Measurements from ENCODE around the gene RNF220. TPM values are rescaled to one million over a fixed set of nuclear protein-coding genes. Genes with fewer than 3 reads are reported as not detected.

The RNF220 gene
- total RNA-seq, 1 donor from 2014 or later: 58.4 TPM

GRCh38 chr1:44587796-44588460, 182.9 kb downstream of the RNF220 start:
- TF ChIP-seq, protein P1, sequence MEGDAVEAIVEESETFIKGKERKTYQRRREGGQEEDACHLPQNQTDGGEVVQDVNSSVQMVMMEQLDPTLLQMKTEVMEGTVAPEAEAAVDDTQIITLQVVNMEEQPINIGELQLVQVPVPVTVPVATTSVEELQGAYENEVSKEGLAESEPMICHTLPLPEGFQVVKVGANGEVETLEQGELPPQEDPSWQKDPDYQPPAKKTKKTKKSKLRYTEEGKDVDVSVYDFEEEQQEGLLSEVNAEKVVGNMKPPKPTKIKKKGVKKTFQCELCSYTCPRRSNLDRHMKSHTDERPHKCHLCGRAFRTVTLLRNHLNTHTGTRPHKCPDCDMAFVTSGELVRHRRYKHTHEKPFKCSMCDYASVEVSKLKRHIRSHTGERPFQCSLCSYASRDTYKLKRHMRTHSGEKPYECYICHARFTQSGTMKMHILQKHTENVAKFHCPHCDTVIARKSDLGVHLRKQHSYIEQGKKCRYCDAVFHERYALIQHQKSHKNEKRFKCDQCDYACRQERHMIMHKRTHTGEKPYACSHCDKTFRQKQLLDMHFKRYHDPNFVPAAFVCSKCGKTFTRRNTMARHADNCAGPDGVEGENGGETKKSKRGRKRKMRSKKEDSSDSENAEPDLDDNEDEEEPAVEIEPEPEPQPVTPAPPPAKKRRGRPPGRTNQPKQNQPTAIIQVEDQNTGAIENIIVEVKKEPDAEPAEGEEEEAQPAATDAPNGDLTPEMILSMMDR (IDR thresholded peaks at IDR 0.05): no peak
- Mint-ChIP-seq H3K4me1 (ENCODE audit: low read depth) (no peaks in the 10 kb centered on the region), H3K9me3 (ENCODE audit: low read depth) (no peaks in the 10 kb centered on the region), H3K4me3 (ENCODE audit: unreplicated experiment) (no peak overlapping the region), H3K27me3 (ENCODE audit: low read depth) (peaks cover 16% of the 10 kb centered on the region), H3K27ac (ENCODE audit: unreplicated experiment) (no peak overlapping the region), H3K36me3 (ENCODE audit: low read depth) (no peaks in the 10 kb centered on the region)
- no peak for DNase-seq (ENCODE audit: low spot score)

GRCh38 chr1:44588551-44589210, 183.6 kb downstream of the RNF220 start:
- no peaks in the 10 kb centered on the region for H3K36me3 Mint-ChIP-seq (ENCODE audit: low read depth)
- H3K4me3 Mint-ChIP-seq (ENCODE audit: unreplicated experiment): no peak overlapping the region
- H3K4me1 Mint-ChIP-seq (ENCODE audit: low read depth): no peaks in the 10 kb centered on the region
- peak; percentile 39 for DNase-seq (ENCODE audit: low spot score)
- TF ChIP-seq, protein P1 (IDR thresholded peaks at IDR 0.05): no peak
- H3K27ac Mint-ChIP-seq (ENCODE audit: unreplicated experiment): no peak overlapping the region
- H3K27me3 Mint-ChIP-seq (ENCODE audit: low read depth): peaks cover 13% of the 10 kb centered on the region
- no peaks in the 10 kb centered on the region for H3K9me3 Mint-ChIP-seq (ENCODE audit: low read depth)

- Mint-ChIP-seq H3K9me3 (ENCODE audit: low read depth) (no peaks in the 10 kb centered on the region), H3K4me1 (ENCODE audit: low read depth) (no peaks in the 10 kb centered on the region), H3K27me3 (ENCODE audit: low read depth) (peaks cover 8% of the 10 kb centered on the region), H3K27ac (ENCODE audit: unreplicated experiment) (no peak overlapping the region), H3K36me3 (ENCODE audit: low read depth) (no peaks in the 10 kb centered on the region), H3K4me3 (ENCODE audit: unreplicated experiment) (no peak overlapping the region)
- no peak for DNase-seq (ENCODE audit: low spot score)
- TF ChIP-seq, protein P1 (IDR thresholded peaks at IDR 0.05): no peak
Observed at GRCh38 chr1:44590475-44590874, 185.4 kb downstream of the RNF220 start.

GRCh38 chr1:44591381-44591780, 186.3 kb downstream of the RNF220 start:
- H3K4me1 Mint-ChIP-seq (ENCODE audit: low read depth): no peaks in the 10 kb centered on the region
- no peak overlapping the region for H3K27ac Mint-ChIP-seq (ENCODE audit: unreplicated experiment)
- H3K9me3 Mint-ChIP-seq (ENCODE audit: low read depth): no peaks in the 10 kb centered on the region
- TF ChIP-seq, protein P1 (IDR thresholded peaks at IDR 0.05): no peak
- H3K36me3 Mint-ChIP-seq (ENCODE audit: low read depth): no peaks in the 10 kb centered on the region
- H3K4me3 Mint-ChIP-seq (ENCODE audit: unreplicated experiment): no peak overlapping the region
- peaks cover 8% of the 10 kb centered on the region for H3K27me3 Mint-ChIP-seq (ENCODE audit: low read depth)
- no peak for DNase-seq (ENCODE audit: low spot score)

DNA sequence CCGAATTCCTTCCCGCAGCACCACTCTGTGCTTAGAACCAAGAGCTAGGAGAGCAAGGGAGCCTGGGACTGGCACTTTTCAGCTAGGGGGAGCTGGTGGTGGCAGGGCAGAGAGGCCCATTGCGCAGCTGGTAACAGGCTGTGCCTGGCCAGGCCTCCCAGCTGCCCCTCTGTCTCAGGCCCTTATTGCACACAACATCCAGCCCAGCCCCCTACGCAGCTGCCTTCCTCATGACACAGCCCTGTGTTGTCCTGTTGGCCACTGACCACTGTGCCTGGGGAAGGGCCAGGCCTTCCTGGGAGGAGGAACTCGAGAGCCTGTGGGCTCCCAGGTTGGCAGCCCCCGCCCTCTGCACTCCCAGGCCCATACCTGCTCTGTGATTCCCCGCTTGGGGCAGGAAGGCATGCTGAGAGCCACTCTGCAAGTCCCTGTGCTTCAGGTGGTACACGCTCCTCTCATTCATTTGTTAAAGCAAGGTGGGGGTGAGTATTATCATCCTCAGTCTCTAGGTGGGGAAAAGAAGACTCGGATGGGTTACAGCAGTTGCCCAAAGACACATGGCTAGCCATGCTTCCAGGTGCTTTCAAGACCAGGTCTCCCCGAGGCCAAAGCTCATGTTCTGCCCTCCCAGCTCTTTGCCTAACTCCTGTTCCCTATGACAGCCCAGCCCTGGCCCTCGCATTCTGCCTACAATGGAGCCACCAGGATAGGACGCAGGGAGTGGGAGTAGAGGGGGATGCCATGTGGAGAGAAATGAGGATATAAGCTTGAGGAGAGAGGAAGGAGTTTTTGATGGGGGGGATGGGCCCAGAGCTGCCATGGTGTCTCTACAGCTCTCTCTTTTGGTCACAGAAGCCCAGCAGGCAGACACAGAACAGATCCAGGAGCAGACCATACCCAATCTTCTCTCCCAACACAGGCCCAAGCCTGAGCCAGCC, 187.4 kb downstream of the RNF220 start:
- Mint-ChIP-seq H3K4me3 (ENCODE audit: unreplicated experiment) (no peak overlapping the region), H3K27me3 (ENCODE audit: low read depth) (peaks cover 14% of the 10 kb centered on the region), H3K9me3 (ENCODE audit: low read depth) (no peaks in the 10 kb centered on the region), H3K36me3 (ENCODE audit: low read depth) (no peaks in the 10 kb centered on the region), H3K27ac (ENCODE audit: unreplicated experiment) (no peak overlapping the region), H3K4me1 (ENCODE audit: low read depth) (no peaks in the 10 kb centered on the region)
- TF ChIP-seq, protein P1 (IDR thresholded peaks at IDR 0.05): no peak
- no peak for DNase-seq (ENCODE audit: low spot score)

Data from chondrocyte (in vitro differentiated cells).